Measurements from ENCODE around the gene EIF4E2.

The EIF4E2 gene

DNA sequence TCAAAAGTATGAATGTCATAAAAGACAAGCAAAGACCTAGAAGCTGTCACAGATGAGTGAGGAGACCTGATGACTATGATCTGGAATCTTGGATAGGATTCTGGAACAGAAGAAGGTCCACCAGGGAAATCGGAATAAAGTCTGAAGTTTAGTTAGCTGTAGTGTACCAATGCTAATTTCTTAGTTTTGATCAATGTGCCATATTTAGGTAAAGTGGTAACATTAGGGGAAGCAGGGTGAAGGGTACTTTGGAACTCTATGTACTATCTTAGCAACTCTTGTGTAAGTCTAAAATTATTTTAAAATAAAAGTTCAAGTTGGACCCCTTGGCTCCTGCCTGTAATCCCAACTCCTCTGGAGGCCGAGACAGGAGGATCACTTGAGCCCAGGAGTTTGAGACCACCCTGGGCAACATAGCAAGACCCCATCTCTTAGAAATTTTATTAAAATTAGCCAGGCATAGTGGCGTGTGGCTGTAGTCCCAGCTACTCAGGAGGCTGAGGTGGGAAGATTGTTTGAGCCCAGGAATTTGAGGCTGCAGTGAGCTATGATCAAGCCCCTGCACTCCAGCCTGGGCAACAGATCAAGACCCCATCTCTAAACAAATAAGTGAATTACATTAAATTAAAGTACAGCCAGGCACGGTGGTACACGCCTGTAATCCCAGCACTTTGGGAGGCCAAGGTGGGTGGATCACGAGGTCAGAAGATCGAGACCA, 47.0 kb downstream of the EIF4E2 start:
- no peak for DNase-seq (ENCODE audit: low read depth in 2 of 2)

GRCh38 chr2:232598293-232598692, 47.8 kb downstream of the EIF4E2 start:
- no peak for DNase-seq (ENCODE audit: low read depth in 2 of 2)

- no peak for DNase-seq (ENCODE audit: low read depth in 2 of 2)
Observed at GRCh38 chr2:232600053-232600773, 49.7 kb downstream of the EIF4E2 start.

DNA sequence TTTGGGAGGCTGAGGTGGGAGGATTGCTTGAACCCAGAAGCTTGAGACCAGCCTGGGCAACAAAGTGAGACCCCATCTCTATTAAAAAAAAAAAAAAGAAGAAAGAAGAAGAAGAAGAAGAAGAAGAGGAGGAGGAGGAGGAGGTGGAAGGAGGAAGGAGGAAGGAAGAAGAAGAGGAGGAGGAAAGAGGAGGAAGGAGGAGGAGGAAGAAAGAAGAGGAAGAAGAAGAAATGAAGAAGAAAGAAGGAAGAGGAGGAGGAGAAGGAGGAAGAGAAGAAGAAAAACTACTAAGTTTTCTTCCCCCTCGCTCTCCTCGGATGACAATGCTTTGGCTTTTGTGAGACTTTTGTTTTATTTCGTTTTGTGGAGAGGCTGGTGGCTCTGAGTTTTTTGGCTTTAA, 52.8 kb downstream of the EIF4E2 start:
- no peak for DNase-seq (ENCODE audit: low read depth in 2 of 2)

- DNase-seq (ENCODE audit: low read depth in 2 of 2), result no peak
Observed at GRCh38 chr2:232604535-232604934, 54.0 kb downstream of the EIF4E2 start.

- DNase-seq (ENCODE audit: low read depth in 2 of 2), result no peak
Observed at GRCh38 chr2:232607011-232607410, 56.5 kb downstream of the EIF4E2 start.

- no peak for DNase-seq (ENCODE audit: low read depth in 2 of 2)
Observed at GRCh38 chr2:232609607-232610006, 59.1 kb downstream of the EIF4E2 start.

GRCh38 chr2:232610081-232610480, 59.6 kb downstream of the EIF4E2 start:
- DNase-seq (ENCODE audit: low read depth in 2 of 2), result no peak

GRCh38 chr2:232611061-232611460, 60.6 kb downstream of the EIF4E2 start:
- no peak for DNase-seq (ENCODE audit: low read depth in 2 of 2)

- peak; percentile 43 to 63 for DNase-seq (ENCODE audit: low read depth in 2 of 2)
Observed at GRCh38 chr2:232611559-232612218, 61.2 kb downstream of the EIF4E2 start.

DNA sequence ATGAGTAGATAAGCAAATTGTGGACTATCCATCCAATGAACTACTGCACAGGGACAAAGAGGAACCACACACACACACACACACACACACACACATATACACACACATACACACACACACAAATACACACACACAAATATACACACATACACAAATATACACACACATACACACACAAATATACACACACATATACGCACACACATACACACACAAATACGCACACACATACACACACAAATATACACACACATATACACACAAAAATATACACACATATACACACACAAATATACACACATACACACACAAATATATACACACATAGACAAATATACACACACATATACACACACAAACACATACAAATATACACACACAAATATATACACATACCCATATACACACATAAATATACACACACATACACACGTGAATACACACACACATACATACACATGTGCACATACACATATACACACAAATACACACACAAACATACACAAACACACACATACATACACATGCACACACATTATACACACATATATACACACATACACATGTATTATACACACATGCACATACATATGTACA, 63.1 kb downstream of the EIF4E2 start:
- DNase-seq (ENCODE audit: low read depth in 2 of 2), result no peak

DNA sequence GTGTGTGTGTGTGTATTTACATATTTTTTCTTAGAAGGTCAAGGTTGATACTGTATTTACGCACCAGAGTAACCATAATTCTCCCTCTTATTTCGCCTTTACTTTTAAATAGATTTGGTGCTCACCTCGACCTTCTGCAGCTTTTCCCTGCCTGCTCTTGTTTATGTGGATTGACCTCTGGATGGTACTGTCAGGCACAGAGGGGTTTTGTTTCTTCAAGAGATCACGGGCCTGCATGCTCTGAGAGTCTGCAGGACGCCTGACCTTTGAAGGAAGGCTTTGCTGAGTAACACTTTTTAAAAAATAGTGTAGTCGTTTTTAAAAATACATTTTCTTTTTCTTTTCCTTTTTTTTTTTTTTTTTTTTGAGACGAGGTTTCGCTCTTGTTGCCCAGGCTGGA, 64.8 kb downstream of the EIF4E2 start:
- no peak for DNase-seq (ENCODE audit: low read depth in 2 of 2)
